Superior temporal gyrus (tissue), 1 donor: ENCODE measurements around the gene CPA1.
A peak's percentile ranks its signal among the peaks of the same experiment; 100 is the strongest.

Experiments used
- DNase-seq: peaks from one replicate; pipeline ENCODE4 v3.0.0-alpha.2; 2016; ENCODE audit errors: extremely low spot score

CPA1 gene

GRCh38 chr7:130379921-130380860 lies at the start of gene CPA1:
Gene CPA1, plus strand, starts transcription at chr7:130380494. Its CDS starts 27 bp downstream, at chr7:130380521.
- DNase-seq: no peak

GRCh38 chr7:130332259-130333053 lies 47.8 kb upstream of the CPA1 start:
- DNase-seq: no peak

- no peak for DNase-seq
These were observed 46.5 kb upstream of the CPA1 start for GRCh38 chr7:130333832-130334231.

GRCh38 chr7:130334274-130334673 lies 46.0 kb upstream of the CPA1 start:
- no peak for DNase-seq

DNA sequence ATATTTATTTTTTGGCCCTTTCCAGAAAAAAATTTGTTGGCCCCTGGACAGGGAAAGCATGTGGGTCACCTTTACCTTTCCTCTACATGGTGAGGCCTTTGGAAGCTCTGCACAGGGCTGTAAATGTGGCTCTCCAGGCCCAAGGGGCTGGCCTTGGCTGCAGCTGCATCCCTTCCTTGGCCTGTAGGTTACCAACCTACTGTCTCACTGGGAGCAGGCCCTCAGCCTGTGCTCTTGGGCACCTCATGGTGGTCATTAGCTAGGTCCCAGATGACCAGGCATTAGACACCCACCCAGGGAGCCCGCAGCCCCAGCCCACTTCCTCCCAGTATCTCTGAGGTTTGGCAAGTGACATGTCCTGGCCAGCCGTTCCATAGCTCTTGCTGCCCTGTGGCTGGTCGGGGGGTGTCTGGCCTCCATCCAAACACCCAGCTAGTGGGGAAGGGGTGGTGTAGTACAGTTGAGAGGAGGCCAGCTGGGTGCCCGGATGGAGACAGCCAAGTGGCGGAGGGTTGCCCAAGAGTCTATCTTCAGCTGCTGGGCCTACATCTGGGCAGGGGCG lies 42.8 kb upstream of the CPA1 start:
- no peak for DNase-seq

DNA sequence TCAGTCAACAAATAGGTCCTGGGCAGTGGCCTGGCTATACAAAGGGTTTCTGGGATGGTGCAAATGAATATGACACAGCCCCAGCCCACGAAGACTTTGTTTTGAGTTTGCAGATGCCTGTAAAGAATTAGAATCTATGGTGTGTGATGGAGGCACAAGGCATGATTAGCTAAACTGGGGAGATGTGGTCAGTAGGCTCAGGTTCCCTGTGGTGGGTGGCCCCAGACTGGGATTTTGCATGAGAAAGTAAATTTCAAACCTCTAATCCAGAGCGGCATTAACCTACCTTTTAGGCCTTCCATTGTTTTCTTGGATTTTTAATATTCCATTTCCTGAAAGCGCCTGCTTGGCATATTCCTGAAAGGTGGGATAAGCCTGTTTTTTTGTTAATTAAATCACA lies 42.1 kb upstream of the CPA1 start:
- DNase-seq: no peak

DNA sequence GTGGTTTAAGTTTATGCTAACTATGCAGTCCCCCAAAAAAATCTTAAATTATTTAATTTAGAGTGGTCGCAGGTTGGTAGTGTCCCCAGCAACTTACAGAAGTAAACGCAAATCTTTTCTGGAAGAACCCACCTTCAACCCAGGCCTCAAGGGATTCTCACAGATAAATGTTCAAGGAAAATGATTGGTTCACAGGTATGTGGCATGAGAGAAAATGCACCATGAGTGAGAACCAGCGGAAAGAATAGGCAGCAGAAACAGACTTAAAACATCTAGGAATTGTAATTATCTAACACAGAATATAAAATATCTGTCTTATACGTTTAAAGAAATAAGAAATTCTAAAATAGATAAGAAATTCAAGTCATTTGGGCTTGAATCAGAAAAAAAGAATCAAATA lies 38.4 kb upstream of the CPA1 start:
- no peak for DNase-seq

DNA sequence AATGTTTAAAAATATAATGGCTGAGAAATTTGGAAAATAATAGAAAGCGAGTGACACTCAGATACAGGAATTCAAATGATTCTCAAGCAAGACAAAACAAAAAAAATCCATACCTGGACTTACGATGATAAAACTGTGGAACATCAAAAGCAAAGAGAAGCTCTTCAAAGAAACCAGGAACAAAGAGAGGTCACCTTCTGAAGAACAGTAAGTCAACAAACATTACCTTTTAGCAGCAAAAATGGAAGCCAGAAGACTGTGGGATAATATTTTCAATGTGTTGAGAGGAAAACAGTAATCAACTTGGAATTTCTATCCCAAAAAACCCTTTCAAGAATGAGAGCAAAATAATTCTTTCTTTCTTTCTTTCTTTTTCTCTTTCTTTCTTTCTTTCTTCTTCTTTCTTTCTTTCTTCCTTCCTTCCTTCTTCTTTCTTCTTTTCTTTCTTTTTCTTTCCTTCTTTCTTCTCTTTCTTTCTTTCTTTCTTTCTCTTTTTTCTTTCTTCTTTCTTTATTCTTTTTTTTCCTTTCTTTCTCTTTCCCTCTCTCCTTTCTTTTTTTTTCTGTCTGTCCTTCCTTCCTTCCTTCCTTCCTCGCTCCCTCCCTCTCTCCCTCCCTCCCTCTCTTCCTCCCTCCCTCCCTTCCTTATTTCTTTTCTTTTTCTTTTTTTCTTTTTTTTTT lies 37.5 kb upstream of the CPA1 start:
- DNase-seq: no peak

DNA sequence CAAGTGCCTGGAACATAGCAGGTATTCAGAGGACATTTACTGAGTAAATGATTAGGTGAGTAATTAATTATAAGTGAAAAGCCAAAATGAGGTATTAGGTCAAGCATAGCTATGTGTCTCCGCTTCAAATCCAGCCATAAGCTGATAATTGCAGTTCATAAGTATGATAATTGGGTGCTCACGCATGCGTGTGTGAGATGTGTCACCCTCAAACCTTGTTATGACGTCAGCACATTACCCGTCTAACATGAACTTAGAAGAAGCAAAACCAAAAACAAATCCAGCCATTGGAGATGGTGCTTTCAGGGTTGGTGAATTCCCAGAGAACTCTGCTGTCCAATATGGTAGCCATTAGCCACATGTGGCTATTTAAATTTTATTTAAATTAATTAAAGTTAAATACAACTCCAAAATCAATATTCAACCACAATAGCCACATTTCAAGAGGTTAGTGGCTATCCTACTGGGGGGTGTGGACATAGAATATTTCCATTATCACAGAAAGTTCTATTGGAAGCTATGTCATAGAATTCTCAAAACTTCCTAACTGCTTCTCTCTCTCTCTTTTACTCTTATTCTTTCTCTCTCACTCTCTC lies 35.9 kb upstream of the CPA1 start, which contains the start of gene CPA5:
TSS of gene CPA5 (plus strand) at position 546 of the 596 bp plus-strand sequence. CDS start 1,670 bp downstream, outside the sequence.
- DNase-seq: no peak

- no peak for DNase-seq
These were observed 35.2 kb upstream of the CPA1 start for GRCh38 chr7:130345136-130345535.

DNA sequence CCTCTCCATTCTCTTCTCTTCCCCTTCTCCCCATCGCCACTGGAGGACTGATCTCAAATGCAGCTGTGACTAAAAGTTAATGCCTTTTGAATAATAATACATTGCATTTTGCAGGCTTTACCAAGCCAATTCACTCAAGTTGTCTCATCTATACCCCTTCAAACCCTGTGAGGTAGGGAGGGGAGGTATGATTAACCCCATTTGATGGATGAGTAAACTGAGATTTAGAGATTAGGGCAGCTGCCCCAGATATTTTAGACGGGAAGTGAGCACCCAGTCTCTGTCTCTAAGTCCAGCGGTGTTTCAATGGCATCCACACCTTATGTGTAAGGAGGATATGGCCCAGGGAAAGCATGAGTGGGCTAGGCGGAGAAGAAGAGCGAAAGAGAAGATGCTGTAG lies 34.6 kb upstream of the CPA1 start:
- DNase-seq: no peak

DNA sequence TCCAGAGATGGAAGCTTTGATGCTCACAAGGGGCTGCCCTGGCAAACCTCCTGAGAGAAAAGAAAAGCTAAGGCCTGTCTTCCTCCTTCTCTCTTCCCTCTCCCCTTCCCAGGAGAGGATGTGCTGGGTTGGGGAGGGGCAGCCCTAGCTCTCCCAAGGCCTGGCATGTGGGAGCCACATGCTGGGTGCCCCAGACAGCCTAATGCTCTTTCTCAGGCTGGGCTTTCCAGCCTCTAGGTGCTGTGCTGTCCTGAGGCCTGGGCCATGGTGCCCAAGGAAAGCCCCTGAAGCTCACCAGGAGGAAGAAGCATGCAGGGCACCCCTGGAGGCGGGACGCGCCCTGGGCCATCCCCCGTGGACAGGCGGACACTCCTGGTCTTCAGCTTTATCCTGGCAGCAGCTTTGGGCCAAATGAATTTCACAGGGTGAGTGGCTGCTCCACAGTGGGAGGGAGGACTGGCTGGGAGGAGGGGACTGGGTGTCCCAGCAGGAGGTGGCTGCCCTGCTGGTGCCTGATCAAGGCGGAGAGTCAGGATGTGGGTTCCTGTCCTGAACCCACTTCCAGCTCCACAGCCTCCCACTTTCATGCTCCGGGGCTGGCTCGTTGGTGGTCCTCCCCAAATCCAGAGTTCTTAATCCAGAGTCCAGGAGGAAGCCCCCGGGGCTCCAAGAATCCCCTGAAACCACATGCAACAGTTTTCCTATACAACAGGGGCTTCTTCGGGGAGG lies 34.0 kb upstream of the CPA1 start:
- no peak for DNase-seq

DNA sequence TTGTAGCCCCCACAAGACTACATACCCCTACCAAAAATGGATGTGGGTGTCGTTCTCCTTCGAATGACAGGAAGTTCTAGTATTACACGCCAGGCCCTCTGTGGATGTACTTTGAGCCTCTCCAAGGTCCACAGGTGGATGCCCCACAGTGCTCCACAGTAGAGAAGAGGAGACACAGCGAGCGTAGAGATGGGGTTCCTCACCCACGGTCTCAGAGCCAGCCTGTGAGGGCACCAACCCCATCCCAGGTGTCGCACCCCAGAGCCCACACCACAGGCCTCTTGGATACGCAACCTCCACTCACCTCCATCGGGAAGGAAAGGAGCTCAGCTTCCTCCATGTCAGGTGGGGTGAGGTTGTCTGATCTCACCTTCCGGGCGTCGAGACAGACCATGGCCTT lies 33.4 kb upstream of the CPA1 start:
- DNase-seq: no peak

DNA sequence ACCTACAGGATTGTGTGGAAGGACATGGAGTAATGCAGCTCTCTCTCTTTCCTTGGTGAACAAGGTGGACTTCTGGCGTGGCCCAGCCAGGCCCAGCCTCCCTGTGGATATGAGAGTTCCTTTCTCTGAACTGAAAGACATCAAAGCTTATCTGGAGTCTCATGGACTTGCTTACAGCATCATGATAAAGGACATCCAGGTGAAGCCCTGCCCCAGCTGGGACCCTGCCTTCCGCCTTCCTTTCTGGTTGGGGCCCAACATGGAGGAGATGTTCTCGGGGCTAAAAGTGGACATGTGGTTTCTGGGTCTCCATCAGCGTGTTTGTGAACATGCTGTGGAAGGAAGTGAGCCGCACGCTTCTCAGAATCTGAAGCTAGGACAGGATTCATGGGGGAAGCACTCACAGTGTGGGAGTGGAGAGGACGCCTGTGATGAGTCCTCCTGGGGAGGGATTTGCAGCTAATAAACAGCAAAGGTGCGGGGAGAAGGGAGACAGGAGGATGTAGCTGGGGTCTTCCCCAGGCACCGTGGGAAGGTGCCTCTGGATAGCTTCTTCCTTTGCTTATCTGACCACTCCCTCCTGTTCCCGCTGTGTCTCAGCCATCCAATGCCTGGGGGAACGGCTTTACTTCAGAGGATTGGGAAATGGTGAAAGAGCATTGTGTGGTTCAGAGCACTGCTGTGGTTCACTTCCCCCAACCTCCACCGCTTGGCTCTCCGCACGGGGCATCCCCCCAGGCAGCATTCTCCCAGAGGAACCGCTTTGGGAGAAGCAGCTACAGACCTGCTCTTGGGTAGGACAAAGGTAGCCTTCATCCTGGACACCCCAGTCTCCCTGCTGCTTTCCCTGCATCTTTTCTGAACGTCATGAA lies 30.1 kb upstream of the CPA1 start:
- no peak for DNase-seq

DNA sequence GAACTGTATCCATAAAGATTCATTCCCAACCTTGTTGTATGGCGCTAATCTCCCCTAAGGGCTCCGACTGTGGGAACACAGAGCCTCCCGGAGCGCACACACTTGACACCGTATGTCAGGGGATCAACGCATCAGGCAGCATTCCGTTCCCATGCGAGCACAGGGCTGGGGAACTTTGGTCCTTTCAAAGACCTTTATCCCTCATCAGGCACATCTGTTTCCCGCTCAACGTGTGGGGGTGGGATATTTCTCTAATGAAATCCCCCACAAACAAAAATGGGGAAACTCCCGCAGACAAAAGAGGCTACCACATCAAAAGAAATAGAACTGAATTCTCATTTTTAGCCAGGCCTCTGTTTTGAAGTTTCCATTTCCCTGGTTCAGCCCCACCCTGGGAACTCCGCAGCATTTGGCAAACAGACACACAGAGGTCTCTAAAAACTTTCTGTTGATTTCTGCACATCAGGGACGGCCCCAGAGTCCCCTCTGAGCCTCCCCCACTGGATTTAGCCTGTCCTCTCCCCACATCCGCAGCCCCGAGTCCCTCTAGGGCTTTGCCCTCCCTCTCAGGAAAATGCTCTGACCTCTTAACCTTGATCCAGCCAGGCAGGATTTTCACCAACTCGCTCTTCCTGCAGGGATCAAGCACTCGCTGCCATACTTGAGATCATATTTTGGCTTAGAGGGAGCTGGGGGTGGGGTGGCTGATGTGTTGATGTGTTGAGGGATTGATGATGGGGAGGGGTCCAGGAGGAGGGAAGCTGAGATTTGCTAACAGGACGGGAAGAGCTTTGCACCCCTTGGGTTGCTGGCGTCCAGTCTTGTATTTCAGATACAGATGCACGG lies 29.1 kb upstream of the CPA1 start:
- no peak for DNase-seq

DNA sequence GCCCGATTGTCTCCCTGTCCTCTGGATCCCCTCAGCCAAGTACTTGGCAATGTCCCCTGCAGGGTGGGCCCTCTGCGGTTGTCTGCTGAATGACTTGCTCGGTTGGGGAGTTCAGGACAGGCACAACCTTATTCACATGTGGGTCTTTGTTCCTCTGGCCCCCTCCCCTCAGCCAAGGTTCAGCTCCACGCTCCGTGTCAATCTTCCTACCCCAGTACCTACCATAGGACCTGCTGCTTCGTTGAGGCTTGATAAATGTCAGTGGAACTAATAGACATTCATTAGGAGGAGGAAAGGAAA lies 28.6 kb upstream of the CPA1 start:
- no peak for DNase-seq

DNA sequence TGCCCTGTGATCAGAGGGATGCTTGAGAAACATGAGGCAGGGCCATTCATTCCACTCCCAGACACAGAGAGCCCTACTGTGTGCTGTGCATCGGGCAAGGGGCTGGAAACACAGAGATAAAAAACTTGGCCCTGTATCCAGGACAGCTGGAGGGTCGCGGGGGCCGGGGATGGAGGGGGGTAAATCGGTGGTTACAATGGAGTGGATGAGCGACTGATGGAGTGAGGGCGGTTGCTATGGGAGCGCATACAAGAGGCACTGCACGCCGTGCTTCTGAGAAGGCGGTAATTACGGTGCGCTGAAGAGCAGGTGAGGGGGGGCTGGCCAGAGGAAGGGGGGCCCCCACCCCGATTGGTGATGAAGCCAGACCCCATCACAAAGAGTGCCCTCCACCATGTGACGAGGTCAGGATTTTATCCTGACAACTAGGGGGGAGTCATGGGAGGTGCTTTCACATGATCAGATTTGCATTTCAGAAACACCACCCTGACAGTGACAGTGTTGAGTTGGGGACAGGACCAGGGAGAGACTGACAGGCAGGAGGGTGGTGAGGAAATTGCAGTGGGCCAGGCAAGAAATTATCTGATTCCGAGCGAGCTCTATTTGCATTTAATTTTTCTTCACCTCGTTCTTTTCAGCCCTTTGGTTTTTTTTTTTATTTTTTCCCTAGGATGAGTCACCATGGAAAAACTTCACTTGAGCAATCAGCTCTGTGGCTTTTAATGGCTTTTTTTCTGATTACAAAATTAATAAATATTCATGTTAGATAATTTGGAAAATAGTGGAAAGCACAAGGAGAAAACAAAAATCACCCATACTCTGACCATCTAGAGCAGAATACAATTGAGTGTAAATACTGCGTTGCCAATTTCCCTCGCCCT lies 27.9 kb upstream of the CPA1 start:
- DNase-seq: peak; percentile 38

DNA sequence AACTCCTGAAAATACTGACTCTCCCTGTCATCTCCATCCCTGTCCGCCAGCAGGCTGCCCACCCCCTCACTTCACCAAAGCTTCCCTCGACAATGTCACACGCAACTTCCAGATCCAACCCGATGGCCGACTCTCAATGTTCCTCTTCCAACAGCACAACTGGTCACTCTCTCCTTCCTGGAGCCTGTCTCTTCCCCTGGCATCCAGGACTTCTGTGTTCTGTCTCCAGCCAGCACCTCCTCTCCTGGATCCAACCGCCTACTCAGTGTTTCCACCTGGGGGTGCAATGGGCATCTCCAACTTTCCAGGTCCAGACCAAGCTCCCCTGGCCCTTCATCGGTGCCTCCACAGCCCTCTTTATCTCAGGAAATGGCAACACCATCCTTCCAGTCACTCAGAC lies 27.1 kb upstream of the CPA1 start:
- DNase-seq: no peak
